Activated naive CD4-positive, alpha-beta T cell treated with anti-CD3 and anti-CD28 coated beads, Interleukin-2, amount 50 U/mL, for 72 hours (primary cell): ENCODE data around the gene SLC32A1. TPM values are rescaled to one million over a fixed set of nuclear protein-coding genes. Genes with fewer than 3 reads are reported as not detected.

Experiments
- ATAC-seq, 2 donors: fragments of 150-1000 bp; cut with Tn5 transposase; 2 replicates each; pipeline ENCODE4 v1.10.0; 2021; ENCODE audit warnings: mild to moderate bottlenecking in 2 of 2, moderate library complexity in 2 of 2
- DNase-seq, 2 donors: peaks; one replicate each; pipeline ENCODE4 v3.0.0; 2021 to 2022; ENCODE audit warnings: low spot score in 2 of 2
- H3K27ac Mint-ChIP-seq, 2 donors: one replicate each; pipeline ENCODE4 v1.8.0; 2022; ENCODE audit warnings: mild to moderate bottlenecking in 2 of 2, mixed read lengths in 2 of 2
- H3K36me3 Mint-ChIP-seq, 2 donors: one replicate each; pipeline ENCODE4 v1.8.0; 2022; ENCODE audit warnings: mixed read lengths in 2 of 2
- H3K9me3 Mint-ChIP-seq, 2 donors: one replicate each; pipeline ENCODE4 v1.8.0; 2022; ENCODE audit warnings: mixed read lengths in 2 of 2
- total RNA-seq, 2 donors: library from RNA; stranded (reverse); gene quantifications; one replicate each; pipeline ENCODE4 v1.2.3, GENCODE V29; 2022

SLC32A1 gene
- total RNA-seq, result not detected

GRCh38 chr20:38723848-38724625 is at the start of gene SLC32A1:
TSS of gene SLC32A1 (plus strand) at chr20:38724486. CDS start at chr20:38724725, 239 bp downstream.
- Mint-ChIP-seq H3K9me3 (no peaks in the 10 kb centered on the region), H3K36me3 (peaks cover 13 to 23% of the 10 kb centered on the region in 2 donors), H3K27ac (peak within 1 kb of the TSS in 1 of 2 donors; percentile 58)
- no peak for ATAC-seq
- peak in 1 of 2 donors; percentile 28 for DNase-seq

- no peak for DNase-seq
- Mint-ChIP-seq H3K36me3 (no peaks in the 10 kb centered on the region), H3K9me3 (no peaks in the 10 kb centered on the region), H3K27ac (no peak overlapping the region)
- no peak for ATAC-seq
These were observed 49.5 kb upstream of the SLC32A1 start for GRCh38 chr20:38674765-38675133.

- Mint-ChIP-seq H3K9me3 (peaks cover 0 to 3% of the 10 kb centered on the region in 2 donors), H3K27ac (no peak overlapping the region), H3K36me3 (no peaks in the 10 kb centered on the region)
- DNase-seq, result no peak
- ATAC-seq, result no peak
These were observed 47.7 kb upstream of the SLC32A1 start for GRCh38 chr20:38676576-38676975.

GRCh38 chr20:38680500-38681306 is 43.6 kb upstream of the SLC32A1 start:
- no peak for ATAC-seq
- Mint-ChIP-seq H3K9me3 (peaks cover 0 to 3% of the 10 kb centered on the region in 2 donors), H3K36me3 (peaks cover 0 to 4% of the 10 kb centered on the region in 2 donors), H3K27ac (no peak overlapping the region)
- peak in 1 of 2 donors; percentile 28 for DNase-seq

GRCh38 chr20:38685271-38685670 is 39.0 kb upstream of the SLC32A1 start:
- DNase-seq (no peak), ATAC-seq (no peak)
- H3K27ac Mint-ChIP-seq, result no peak overlapping the region
- H3K36me3 Mint-ChIP-seq, result peaks cover 0 to 4% of the 10 kb centered on the region in 2 donors
- no peaks in the 10 kb centered on the region for H3K9me3 Mint-ChIP-seq

GRCh38 chr20:38685853-38686473 is 38.3 kb upstream of the SLC32A1 start:
- DNase-seq (peak in 1 of 2 donors; percentile 51), ATAC-seq (no peak)
- Mint-ChIP-seq H3K9me3 (no peaks in the 10 kb centered on the region), H3K36me3 (peaks cover 0 to 4% of the 10 kb centered on the region in 2 donors), H3K27ac (no peak overlapping the region)

- H3K27ac Mint-ChIP-seq, result no peak overlapping the region
- no peaks in the 10 kb centered on the region for H3K36me3 Mint-ChIP-seq
- ATAC-seq (no peak), DNase-seq (peak in 1 of 2 donors; percentile 52)
- peaks cover 0 to 7% of the 10 kb centered on the region in 2 donors for H3K9me3 Mint-ChIP-seq
These were observed 31.6 kb upstream of the SLC32A1 start for GRCh38 chr20:38692436-38693411.

- ATAC-seq, result no peak
- Mint-ChIP-seq H3K9me3 (peaks cover 0 to 7% of the 10 kb centered on the region in 2 donors), H3K36me3 (no peaks in the 10 kb centered on the region), H3K27ac (no peak overlapping the region)
- no peak for DNase-seq
These were observed 27.0 kb upstream of the SLC32A1 start for GRCh38 chr20:38697306-38697705.

- no peak overlapping the region for H3K27ac Mint-ChIP-seq
- no peak for DNase-seq
- H3K9me3 Mint-ChIP-seq, result peaks cover 0 to 7% of the 10 kb centered on the region in 2 donors
- ATAC-seq, result no peak
- no peaks in the 10 kb centered on the region for H3K36me3 Mint-ChIP-seq
These were observed 25.7 kb upstream of the SLC32A1 start for GRCh38 chr20:38698541-38698940.

- H3K27ac Mint-ChIP-seq, result no peak overlapping the region
- H3K9me3 Mint-ChIP-seq, result no peaks in the 10 kb centered on the region
- no peak for DNase-seq
- ATAC-seq, result no peak
- no peaks in the 10 kb centered on the region for H3K36me3 Mint-ChIP-seq
These were observed 24.1 kb upstream of the SLC32A1 start for GRCh38 chr20:38700141-38700540.

GRCh38 chr20:38700926-38701325 is 23.4 kb upstream of the SLC32A1 start:
- no peak overlapping the region for H3K27ac Mint-ChIP-seq
- no peaks in the 10 kb centered on the region for H3K9me3 Mint-ChIP-seq
- H3K36me3 Mint-ChIP-seq, result no peaks in the 10 kb centered on the region
- ATAC-seq (no peak), DNase-seq (no peak)

GRCh38 chr20:38703526-38703925 is 20.8 kb upstream of the SLC32A1 start:
- DNase-seq, result no peak
- no peaks in the 10 kb centered on the region for H3K9me3 Mint-ChIP-seq
- H3K27ac Mint-ChIP-seq, result no peak overlapping the region
- ATAC-seq, result no peak
- no peaks in the 10 kb centered on the region for H3K36me3 Mint-ChIP-seq

- H3K27ac Mint-ChIP-seq, result no peak overlapping the region
- no peaks in the 10 kb centered on the region for H3K36me3 Mint-ChIP-seq
- DNase-seq (no peak), ATAC-seq (no peak)
- H3K9me3 Mint-ChIP-seq, result no peaks in the 10 kb centered on the region
These were observed 20.1 kb upstream of the SLC32A1 start for GRCh38 chr20:38704136-38704535.

GRCh38 chr20:38706509-38706908 is 17.8 kb upstream of the SLC32A1 start:
- Mint-ChIP-seq H3K27ac (no peak overlapping the region), H3K9me3 (no peaks in the 10 kb centered on the region), H3K36me3 (no peaks in the 10 kb centered on the region)
- DNase-seq (no peak), ATAC-seq (no peak)

GRCh38 chr20:38714308-38714707 is 10.0 kb upstream of the SLC32A1 start:
- H3K9me3 Mint-ChIP-seq, result no peaks in the 10 kb centered on the region
- no peaks in the 10 kb centered on the region for H3K36me3 Mint-ChIP-seq
- no peak overlapping the region for H3K27ac Mint-ChIP-seq
- DNase-seq (no peak), ATAC-seq (no peak)

- Mint-ChIP-seq H3K36me3 (no peaks in the 10 kb centered on the region), H3K27ac (no peak overlapping the region), H3K9me3 (no peaks in the 10 kb centered on the region)
- ATAC-seq, result no peak
- no peak for DNase-seq
These were observed 8.6 kb upstream of the SLC32A1 start for GRCh38 chr20:38715646-38716045.
